NK-92 (cell line): ENCODE results near the gene RNF180.

Source experiments
- DNase-seq: peaks from one replicate; lab custom pipeline; 2025; ENCODE audit not compliant: unreplicated experiment; lab: John Stamatoyannopoulos, UW

Gene RNF180, protein sequence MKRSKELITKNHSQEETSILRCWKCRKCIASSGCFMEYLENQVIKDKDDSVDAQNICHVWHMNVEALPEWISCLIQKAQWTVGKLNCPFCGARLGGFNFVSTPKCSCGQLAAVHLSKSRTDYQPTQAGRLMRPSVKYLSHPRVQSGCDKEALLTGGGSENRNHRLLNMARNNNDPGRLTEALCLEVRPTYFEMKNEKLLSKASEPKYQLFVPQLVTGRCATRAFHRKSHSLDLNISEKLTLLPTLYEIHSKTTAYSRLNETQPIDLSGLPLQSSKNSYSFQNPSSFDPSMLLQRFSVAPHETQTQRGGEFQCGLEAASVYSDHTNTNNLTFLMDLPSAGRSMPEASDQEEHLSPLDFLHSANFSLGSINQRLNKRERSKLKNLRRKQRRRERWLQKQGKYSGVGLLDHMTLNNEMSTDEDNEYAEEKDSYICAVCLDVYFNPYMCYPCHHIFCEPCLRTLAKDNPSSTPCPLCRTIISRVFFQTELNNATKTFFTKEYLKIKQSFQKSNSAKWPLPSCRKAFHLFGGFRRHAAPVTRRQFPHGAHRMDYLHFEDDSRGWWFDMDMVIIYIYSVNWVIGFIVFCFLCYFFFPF

DNA sequence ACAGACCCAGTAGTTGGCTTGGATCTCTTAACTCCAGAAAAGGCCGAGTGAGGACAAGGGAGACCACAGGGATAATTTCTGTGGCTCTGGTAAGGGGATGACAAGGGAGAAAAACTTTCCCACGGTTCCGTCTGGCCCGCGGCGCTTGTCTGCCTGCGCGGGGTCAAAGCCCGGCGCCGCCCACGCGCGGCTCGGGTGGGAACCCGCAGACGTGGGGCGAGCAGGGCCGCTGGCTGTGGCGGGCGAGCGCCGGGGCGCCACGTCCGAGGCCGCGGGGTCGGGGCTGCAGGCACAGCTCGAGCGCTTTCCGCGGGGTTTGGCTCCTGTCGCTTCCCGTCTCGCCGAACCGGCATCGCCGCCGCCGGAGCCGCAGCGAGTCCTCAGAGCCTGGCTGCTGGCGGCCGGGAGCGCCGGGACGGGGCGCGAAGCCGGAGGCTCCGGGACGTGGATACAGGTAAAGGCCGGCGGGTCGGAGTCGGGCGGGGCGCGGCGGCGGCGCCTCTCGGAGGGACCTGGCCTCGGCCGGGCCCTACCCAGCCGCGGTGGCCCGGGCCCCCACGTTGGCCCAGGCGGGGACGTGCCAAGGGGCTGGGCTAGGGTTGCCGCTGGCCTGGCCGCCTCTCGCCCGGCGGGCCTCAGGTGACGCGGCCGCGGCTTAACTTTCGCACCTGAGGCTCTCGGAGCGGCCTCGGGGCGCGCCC, at the start of gene RNF180:
TSS of gene RNF180 (plus strand) at position 344 of the 701 bp plus-strand sequence. CDS start 34,965 bp downstream, outside the sequence.
- no peak for DNase-seq

DNA sequence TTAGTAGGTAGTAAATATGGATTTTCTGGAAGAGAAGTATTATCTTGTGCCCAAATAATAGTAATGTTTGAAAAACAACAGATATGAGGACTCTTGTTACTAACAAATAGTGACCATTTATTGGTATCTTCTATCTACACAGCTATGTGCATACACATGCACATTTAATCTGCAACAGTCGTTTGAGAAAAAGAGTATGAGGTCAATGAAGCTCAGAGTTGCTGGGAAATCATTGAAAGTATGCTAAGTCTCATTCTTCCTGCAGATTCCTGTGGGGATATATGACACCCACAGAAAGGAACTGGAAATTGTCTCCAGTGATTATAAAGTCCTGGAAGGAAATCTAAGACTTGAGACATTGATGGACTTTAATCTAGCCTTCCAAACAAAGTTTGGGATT, 40.1 kb upstream of the RNF180 start:
- DNase-seq = no peak

DNA sequence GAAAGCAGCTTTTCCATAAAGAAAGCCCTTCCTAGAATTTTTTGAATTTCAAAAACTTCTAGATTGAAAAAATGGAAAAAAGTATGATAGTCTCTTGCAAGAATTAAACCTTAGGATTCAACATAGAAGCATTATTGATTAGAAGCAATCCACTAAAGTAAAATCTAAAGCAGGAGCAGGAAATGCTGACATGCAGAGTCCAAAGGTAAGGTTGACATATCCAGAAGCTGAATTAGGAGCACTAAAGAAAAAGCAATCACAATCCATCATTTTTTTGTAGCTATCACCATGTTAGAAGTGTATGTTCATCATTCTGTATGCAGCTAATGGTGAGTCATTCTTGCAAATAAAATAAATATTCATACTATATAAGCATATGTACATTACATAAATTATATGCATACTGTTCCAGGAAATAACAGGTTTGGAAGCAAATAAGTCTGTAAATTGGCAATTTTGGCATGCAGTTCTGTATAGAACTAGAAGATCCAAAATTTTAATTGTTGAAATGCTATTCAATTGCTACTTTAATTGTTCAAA, 39.4 kb upstream of the RNF180 start:
- no peak for DNase-seq

DNA sequence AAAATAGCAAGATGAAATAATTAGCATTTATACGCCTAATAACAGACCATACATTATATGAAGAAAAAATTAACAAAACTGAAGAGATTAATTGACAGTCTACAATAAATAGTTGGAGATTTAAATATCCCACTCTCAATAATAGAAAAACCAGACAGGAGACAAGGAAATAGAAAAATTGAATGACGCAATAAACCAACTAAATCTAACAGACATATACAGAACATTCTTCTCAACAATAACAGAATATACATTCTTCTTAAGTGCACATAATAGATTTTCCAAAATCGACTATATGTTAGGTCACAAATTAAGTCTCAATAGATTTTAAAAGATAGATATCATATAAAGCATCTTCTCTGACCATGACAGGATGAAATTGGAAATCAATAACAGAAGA, 25.6 kb upstream of the RNF180 start:
- DNase-seq = no peak

DNA sequence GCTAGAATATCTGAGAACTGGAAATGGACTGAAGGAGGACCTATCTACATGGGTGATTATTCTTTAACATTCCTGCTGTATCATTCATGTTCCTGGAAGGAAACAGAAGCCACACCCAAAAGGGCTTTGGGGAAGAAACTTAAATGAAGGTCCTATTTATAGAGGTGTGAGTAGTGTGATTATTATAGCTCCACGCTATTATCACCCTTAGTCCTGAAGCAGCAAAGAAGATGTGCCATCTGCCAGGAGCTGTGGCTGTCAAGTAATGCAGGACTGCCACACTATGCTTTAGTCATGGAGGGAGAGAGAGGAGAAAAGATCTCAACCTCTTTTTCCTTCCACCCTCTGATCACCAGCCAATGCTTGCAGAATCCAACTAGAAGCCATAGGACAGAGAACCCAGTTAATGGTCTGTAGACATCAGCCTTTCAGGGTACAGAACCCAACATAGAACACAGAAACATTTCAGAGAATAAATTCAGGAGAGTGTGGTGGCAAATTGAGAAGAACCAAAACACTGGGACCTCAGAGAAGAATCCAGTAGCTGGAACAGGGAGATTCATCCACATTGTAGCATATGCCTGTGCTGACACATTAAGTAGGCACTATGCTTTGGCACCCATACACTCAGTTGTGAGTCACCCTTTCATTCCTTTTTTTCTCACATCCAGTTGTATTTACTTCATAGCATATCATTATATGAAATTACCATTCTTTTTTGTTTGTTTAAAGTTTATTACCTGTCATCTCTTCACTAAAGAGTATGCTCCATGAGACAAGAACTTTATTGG, 21.0 kb upstream of the RNF180 start:
- no peak for DNase-seq

DNA sequence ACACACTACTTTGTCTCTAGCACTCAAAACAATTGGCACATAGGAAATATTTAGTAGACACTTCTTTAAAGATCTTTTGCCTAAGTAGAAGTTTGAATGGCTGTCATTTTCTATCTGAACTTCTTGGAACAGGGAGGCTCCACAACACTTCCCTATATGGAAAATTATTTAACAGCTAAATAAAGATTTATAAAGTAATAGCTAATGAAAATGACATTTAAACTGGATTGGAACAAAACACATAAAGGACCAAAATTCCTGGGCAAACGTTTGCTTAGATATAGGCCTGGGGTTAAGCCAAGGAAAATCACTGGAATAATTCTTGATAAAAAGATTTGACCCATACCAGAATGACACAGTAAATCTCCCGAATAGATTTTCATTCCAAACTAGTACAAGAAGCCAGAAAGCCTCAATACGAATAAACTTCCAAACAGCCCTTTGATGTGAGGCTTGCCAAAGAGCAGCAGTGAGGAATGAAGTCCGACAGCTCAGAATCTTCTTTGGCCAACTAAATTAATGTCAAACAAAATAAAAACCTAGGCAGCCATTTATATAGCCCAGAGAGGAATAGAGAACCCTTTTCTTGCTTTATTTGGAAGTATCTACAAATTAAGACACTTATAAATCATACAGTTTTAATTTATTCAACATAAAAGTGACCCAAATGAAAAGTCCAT, 20.3 kb upstream of the RNF180 start:
- DNase-seq = no peak

DNA sequence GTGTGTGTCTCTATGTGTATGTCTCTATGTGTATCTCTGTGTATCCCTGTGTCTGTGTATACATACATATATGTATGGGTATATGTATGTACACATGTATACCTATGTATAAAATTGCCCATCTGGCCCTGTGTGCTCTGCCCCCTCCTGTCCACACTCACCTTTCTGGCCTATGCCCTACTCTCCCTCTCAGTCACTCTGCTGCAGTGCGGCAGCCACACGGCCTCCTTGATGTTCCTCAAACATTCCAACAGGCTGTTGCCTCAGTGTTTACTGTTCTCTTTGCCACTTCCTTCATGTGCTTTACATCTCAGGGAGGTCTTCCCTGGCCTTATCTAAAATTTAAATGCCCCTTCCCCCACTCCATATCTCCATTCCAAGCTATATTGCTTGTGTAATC, 18.3 kb upstream of the RNF180 start:
- no peak for DNase-seq

DNA sequence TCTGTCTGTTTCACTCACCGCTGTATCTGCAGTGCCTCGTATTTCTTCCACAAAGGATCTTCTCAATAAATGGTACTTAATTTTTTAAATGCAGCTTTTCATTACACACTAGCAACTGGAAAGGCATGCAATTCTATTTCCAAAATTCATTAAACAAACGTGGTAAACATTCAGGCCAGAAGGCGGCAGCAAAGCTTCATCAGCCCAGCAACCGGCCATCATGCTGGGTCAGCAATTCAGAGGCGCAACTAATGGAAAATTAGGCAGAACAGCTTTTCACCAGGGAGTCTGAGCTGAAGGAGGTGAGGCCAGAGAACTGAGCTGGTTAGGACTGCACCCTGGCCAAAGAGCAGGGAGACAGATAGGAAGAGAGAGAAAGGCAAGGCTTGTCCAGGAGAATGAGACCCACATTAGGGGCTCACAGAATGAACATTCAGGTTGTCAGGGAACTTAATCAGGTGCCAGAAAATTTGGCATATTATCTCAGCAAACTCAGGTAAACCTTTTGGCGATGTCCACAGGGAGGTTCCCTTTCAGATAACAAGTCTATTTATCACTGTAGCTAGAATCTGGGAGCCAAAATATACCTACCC, 17.7 kb upstream of the RNF180 start:
- DNase-seq = no peak

DNA sequence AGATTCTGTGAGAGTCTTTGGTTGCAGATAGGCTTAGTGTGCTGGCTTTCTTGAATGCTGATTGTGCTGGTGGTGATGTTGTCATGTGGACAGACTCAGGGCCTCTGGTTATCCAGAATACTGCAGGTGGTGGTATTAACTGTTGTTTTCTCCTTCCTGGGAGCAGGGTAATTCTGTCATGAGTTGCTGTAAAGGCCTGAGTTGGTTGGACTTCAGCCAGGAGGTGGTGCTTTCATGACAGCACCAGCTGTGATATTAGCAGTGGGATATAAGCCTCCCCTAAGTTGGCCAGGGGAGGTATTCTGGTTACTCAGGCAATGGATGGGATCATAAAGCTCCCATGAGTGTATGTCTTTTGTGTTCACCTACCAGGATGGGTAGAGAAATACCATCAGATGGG, 16.4 kb upstream of the RNF180 start:
- no peak for DNase-seq

DNA sequence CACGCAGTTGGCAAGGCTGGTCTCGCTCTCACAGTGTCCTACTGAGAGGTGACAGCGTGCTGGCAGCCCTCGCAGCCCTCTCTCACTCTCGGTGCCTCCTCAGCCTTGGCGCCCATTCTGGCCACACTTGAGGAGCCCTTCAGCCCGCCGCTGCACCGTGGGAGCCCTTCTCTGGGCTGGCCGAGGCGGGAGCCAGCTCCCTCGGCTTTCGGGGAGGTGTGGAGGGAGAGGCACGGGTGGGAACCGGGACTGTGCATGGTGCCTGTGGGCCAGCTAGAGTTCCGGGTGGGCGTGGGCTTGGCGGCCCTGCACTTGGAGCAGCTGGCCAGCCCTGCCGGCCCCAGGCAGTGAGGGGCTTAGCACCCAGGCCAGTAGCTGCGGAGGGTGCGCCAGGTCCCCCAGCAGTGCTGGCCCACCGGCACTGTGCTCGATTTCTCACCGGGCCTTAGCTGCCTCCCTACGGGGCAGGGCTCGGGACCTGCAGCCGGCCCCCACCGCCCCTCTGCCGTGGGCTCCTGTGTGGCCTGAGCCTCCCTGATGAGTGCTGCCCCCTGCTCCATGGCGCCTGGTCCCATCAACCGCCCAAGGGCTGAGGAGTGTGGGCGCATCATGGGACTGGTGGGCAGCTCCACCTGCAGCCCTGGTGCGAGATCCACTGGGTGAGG, 15.7 kb upstream of the RNF180 start:
- DNase-seq = no peak

DNA sequence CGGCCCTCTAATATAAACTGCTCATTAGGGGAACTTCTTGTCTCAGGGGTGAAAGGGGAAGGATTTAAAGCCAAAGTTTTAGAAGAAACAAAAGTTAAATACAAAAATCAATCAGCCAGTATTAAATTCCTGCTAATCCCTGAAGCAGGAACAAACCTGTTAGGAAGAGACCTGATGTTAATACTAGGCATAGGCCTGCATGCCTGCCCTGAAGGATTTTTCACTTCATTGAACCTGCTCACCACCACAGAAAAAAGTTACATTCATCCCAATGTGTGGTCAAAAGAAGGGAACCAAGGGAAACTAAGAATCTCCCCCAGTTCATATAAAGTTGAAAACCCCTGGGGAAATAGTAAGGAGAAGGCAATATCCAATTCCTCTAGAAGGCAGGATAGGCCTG, 9.4 kb upstream of the RNF180 start:
- no peak for DNase-seq

DNA sequence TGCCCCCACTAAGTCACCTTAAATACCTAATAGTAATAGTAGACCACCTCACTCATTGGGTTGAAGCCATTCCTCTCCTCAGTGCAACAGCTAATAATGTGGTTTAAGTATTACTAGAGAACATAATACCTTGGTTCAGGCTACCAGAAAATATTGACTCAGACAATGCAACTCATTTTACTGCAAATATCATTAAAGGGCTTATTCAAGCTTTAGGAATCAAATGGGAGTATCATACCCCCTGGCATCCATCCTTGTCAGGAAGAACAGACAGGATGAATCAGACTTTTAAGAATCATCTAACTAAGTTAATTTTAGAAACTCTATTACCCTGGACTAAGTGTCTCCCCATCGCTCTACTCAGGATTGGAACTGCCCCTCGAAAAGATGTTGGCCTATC, 6.8 kb upstream of the RNF180 start:
- no peak for DNase-seq

DNA sequence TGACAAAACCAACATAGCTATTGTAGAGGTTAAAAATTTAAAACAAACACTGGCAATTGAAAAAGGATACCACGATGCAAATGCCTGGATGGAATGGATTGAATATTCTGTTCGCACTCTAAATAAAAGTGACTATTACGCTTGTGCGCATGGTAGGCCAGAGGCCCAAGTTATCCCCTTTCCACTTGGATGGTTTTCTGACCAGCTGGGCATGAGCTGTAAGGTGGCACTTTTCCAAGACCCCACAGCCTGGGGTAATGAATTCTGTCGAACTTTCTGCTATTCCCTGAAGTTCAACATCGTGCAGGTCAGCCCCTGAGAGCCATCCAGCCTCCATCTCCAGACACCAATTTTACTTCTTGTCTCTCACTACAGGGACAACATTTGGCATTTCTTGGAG, 5.4 kb upstream of the RNF180 start:
- no peak for DNase-seq

DNA sequence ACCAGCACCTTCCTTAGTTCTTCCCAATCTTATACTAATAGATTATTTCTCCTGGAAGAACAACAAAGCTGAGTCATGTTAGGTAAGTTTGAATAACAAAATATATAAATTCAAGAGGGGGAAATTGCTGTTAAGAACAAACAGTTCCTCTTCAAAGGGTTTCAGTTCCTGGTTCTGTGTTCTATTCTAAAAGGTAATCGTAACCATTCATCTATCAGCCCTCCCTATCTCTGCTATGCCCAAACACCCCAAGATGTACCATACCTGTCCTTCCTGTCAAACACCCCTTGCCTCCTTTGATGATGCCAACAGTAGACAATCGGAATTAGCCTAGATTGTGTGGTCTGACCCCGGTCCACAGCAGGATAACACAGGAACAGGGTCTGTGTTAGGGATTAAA, 4.2 kb upstream of the RNF180 start:
- DNase-seq = no peak

DNA sequence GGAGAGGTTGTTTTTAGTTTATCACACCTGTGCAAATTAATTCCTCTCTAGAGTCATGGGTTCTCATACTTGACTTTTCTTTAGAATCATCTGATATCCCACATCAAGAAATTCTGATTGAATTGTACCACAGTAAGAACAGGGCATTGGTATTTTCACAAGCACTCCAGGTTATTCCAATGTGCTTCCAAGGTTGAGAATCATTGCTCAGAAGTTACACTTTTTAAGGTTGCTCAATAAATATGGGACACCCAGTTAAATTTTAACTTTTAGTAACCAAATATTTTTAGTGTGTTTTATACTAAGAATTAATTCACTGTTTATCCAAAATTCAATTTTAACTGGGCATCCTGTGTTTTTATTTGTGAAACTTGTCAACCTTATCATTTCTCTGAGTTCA, 2.5 kb upstream of the RNF180 start:
- DNase-seq = no peak

DNA sequence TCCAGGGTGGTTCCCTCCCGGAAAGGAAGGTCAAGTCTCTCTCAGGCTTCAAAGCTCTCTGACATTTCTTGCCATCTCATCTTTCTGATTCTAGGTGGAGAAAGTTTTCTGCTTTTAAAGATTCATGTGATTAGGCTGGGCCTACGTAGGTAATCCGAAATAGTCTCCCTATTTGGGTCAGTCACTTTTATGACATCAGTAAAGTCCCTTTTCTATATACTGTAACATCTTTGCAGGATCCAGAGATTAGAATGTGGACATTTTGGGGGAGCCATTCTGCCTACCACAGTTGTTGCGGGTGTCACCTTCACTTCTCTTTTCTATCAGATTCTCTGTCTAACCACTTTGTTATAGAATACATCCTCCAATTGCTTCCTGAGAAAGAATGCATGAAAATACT, 1.9 kb upstream of the RNF180 start:
- DNase-seq = no peak

DNA sequence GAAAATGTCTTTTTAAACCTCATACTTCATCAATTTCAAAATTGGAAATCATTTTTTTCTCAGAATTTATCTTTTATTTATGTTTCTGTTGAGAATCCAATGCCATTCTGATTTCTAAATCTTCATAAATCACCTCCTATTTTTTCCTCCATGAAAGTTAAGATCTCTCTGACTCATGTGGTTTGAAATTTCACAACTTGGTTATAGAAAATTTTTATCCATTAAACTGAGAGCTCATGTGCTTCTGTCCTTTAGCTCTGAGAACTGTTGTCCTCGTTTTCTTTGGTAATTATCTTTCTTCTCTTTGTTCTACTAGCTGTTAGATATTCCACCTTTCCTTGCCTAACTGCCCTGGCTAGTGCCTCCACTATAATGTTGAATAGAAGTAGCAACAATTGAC, 1.5 kb upstream of the RNF180 start:
- no peak for DNase-seq

DNA sequence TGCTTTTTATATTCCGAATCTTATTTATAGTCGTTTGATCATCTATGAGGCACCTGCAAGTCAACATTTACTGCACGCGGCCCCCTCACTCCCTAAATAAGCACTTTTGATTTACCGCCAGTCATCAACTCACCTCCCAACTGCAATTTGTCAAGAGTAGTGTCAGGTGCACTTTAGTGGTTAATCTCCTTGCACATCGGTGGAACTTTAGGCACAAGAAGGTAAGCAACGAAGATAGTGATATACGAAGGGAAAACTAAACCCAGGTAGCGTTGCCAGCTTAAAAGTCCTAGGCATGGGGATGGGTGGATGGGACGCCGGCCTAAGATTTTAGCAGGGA, 513 bp upstream of the RNF180 start:
- DNase-seq = no peak

DNA sequence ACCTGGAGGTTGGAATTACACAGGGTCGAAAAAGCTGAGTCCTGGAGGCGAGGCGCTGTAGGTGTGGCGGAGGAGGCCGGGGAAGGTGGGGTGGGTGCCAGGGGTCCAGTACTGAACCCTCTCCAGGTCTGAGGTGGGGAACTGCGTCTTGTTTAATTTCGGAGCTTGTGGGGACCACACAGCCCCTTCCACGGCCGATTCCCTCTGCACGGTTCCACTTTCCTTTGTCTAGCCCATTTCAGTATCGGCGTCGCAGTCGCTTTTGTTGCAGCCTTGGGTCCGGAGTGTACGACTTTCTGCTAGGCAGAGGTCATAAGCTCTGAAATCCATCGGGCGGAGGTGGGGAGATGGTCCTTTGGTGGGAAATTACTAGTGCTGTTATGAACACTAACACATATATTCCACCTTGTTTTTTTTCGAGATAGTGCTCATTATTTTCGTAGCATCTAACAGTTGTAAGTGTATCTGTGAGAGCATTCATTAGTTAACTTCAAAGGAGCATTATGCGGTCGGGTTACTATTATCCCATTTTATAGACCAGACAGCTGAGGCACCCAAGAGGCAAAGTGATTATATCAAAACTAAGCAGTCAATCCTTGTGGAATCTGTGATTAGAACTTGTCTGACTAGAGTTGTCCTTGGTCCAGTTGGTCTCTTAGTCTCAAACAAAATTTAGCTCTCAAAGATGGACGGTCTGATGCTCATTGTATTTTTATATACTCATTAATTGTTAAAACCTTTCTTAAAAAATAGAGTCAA, 737 bp downstream of the RNF180 start:
- DNase-seq = no peak
